Measurements from ENCODE around the gene GLDN.
A peak's percentile ranks its signal among the peaks of the same experiment; 100 is the strongest.

Gene GLDN

DNA sequence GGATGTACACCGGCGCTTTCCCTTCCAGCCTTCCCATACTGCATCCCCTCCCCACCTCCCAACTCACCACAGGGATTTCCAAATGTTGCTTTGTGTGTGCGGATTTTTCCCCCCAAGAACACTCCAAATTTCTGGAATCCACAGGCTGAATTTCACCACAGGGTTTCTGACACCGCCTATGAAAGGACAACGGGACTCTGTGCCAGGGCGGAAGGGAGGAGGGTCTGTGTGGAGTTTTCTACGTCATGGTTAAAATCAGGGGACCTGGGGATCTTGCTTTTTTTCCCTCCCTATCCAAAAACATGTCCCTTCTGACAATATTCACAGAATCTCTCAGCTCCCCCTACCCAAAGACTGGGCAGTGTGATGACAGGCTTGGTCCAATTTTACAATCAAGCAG is 17.7 kb upstream of the GLDN start:
- DNase-seq = no peak

GRCh38 chr15:51325167-51325566 is 16.3 kb upstream of the GLDN start:
- DNase-seq = no peak

- DNase-seq = no peak
Observed at GRCh38 chr15:51327081-51327480, 14.4 kb upstream of the GLDN start.

DNA sequence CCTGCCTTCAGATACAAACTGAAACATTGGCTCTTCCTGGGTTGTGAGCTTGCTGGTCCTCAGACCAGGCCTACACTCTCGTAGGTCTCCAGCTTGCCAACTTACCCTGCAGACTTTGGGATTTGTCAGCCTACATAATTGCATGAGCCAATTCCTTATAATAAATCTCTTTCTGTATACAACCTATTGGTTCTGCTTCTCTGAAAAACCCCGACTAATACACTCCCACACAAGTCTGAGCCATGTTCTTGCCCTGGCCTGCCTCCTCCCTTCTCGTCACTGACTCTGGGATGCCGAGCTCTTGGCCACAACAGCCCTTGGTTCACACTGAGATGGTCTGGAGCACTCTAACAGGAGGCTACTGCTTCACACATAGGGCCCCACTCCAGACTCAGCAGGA is 12.5 kb upstream of the GLDN start:
- DNase-seq = no peak

- no peak for DNase-seq
Observed at GRCh38 chr15:51331141-51331540, 10.3 kb upstream of the GLDN start.

DNA sequence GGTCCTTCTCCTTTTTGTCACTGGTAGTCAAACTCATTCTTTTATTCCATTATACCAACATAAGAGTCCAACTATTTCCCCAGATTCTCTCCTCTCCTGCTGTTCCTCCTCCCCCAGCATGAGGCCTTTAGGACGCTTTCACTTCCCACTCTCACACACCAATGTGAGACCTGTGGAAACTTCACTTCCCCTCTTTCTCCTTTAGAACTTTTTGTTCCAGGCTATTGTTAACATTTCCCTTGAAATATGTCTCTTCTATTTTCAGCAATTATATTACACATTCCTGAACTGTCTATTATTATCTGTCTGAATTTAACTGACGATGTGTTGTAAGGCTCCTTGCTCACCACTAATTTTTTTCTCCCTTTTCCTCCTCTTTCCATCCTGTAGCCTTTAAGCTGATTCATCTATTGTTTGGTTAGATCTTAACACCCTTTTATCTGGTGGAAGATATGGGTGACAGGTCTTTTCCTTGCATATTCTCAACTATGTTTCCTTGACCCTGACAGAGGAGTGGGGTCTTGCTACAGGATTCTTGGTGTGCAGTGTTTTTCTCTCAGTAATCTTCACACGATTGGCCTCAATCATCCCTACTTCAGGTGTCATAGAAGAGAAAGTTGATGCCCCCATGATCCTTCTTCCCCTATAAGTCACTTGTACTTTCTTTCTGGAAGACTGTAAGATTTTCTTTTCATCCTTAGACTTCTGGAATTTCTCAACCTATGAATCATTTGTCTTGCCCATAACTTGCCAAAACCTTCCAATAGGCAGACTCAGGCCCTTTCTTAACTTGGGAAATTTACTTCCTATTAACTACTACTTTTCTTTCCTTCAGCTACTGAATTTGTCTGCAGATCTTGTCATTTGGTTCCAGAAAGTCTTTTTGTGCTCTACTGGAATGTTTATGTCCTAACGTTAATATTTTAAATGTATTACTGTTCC is 9.0 kb upstream of the GLDN start:
- no peak for DNase-seq

DNA sequence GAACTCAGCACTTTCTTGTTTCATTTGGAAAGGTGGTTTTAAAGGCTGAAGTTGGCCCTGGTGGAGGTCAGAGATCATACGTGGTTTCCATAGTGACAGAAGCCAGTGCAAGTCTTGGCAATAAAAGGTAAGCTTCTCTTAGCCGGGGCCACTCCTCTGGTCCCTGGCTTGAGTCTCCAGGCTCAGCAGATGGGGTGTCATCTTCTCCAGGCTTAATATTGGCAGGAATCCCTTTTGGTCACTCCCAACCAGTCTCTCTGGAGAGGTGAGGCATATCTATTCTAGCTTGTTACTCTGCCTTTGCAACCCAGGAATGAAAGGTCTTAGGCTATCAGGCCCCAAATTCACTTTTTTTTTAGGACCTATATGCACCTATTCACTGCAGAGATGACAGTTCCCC is 7.9 kb upstream of the GLDN start:
- DNase-seq = no peak

DNA sequence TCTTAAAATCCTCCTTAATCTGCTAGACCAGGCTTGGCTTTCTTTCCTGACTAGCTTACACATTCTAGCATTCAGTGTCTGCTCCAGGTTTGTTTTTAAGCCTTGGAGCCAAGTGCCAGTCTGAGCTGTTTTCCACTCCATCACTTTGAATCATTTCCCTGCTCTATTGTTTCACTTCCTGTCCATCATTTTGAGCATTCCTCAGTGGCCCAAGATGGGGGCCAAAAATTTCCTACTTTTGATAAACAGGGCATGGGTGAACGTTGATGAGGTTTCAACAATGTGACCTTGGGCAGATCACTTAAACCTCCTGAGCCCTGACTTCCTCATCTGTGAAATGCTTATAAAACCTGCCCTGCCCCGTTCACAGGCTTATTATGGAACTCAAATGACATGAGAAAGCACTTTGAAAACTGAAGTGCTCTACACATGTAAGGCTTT is 7.4 kb upstream of the GLDN start:
- no peak for DNase-seq

GRCh38 chr15:51335087-51335486 is 6.4 kb upstream of the GLDN start:
- DNase-seq = no peak

DNA sequence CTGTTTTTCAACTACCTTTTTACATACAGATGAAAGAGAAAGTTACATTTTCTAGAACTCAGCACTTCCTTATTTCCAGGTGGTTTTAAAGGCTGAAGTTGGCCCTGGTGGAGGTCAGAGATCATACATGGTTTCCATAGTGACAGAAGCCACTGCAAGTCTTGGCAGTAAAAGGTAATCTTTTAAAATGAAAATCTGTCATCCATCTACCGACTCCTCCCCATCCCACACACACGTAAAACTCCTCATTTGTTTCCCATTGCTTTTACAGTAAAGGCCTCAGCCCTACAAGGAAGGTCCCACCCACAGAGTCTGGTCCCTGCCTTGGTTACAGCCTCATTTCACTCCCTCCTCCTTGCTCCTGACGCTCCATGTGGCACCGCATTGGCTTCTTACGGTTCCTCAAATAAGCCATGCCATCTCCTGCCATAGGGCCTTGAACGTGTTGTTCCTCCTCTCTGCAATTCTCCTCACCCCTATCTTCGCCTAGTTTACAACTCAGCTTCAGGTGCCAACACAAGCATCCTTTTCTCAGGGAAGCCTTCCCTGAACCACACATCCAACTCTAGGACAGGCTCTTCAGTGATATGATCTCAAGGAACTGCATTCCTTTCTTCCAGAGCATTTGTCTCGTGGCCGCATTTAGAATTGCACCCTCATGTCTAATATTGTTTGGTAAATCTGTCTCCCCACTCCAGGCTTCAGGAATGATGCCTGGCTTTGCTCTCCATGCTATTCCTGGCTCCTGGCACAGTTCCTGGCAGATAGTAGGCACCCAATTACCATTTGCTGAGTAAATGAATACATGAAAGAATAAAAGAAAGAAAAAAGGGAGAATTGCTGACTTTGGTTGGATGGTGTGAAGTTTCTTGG is 5.7 kb upstream of the GLDN start:
- DNase-seq = no peak

DNA sequence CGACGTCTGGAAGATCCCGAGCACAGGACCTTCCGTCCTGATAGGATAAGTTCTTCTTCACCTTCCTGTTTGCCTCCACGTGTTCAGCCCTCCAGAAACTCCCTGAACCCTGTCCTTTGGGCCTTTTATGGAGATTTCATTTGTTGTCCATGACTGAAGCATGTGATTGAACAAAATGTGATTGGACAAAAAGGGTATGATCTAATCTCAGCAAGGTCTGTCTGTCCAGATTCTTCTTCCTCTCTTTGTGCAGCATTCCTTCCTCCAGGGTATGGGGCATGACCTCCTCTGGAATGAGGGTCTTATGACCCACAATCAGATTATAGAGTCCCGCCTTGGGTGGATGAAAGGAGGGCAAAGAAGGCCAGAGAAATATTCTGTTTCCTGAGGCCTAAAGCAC is 3.0 kb upstream of the GLDN start, which contains the start of gene CYP19A1:
CYP19A1 (minus strand) TSS at position 101 of the 400 bp plus-strand sequence. CDS start 95,684 bp downstream, outside the sequence.
- no peak for DNase-seq

DNA sequence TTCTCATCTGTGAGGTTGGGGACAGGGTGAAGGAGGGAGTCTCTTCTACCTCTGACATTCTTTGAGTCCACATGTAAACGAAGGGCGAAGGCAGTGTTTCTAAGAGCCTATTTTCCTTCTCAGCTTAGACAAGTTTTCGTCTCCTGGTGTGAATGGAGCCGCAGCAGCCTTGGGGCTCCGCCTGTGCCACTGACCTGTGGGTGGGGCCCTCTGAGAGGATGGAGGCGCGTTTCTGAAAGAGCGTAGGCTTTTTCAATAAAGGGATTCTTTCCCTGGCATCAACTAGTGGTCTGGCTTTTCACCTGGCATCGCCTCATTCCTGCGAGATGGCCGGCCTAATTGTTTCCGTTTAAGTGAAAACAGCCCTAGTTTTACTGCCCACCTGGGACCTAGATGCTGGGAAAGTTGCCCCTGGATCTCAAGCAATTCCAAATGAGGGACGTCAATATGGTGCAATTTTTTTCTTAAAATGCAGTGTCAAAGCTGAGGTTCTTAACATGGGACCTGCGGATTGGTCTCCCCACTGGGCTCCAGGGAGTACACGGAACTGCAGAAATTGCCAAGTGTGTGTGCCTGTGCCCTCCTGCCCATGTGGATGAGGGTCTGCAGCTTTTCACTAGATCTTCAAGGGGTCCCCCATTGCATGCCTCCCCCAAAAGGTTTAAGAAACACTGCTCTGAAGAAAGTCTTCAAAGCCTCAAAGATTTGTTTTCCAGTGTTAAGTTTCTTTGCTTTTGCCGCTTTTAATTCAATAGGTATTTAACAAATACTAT is 958 bp downstream of the GLDN start:
- DNase-seq = peak; percentile 54

DNA sequence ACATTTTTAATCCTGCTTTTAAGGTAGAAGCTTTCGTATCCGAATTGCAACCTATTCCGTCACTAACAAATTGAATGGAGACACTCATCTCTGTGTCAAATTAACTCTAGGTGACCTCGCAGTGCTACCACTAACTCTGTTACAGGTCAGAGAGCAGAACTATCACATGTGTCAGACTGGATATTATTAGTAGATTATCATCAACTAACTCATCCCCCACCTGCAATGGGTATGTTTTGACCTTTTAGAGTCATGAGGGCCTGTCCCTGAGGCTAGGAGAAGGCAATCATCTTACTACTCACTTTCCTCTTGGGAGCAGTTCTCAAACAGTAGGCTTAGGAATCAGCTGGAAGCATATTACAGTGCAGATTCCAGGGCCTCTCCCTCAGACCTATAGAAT is 2.0 kb downstream of the GLDN start:
- no peak for DNase-seq

- no peak for DNase-seq
Observed at GRCh38 chr15:51346136-51346535, 4.7 kb downstream of the GLDN start.

DNA sequence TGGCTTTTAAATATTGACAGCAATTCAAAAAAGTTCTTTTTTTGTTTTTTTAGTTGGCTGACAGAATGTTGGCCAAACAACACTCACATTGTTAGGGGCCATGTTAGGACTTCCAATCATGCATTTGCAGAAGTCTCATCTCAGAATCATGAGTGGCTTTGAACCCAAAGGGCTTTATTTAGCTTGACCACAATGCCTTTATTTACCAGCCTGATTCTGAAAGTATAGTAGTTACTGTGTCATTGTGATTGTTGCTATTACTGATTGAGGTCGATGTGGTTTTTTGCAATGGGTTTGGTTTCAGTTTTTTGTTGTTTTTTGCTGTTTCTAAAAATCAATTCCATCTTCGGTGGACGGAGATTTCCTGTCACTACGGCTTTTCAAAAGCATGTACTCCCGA is 7.2 kb downstream of the GLDN start:
- no peak for DNase-seq

DNA sequence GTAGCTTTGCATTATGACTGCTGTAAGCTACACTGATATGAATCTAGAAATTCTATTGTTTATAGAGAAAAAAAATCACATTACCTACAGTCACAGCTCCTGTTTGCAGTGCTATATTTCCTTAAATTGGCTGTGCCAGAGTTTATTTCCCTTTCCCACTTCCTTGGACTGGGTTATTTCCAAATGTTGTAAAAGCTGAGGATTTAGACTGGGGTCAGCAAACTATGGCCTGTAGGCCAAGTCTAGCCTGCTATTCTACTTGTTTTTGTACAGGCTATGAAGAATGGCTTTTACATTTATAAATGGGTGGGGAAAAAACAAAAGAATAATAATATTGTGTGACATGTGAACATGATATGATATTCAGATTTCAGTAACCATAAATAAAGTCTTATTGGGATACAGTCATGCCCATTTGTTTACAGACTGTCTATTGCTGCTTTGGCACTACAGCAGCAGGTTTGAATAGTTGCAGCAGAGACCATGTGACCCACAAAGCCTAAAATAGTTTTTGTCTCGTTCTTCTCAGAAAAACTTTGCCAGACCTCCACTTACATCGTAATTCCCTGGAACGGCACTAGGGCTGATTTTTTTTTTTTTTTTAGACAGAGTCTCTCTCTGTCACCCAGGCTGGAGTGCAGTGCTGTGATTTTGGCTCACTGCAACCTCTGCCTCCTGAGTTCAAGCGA is 7.8 kb downstream of the GLDN start:
- no peak for DNase-seq

DNA sequence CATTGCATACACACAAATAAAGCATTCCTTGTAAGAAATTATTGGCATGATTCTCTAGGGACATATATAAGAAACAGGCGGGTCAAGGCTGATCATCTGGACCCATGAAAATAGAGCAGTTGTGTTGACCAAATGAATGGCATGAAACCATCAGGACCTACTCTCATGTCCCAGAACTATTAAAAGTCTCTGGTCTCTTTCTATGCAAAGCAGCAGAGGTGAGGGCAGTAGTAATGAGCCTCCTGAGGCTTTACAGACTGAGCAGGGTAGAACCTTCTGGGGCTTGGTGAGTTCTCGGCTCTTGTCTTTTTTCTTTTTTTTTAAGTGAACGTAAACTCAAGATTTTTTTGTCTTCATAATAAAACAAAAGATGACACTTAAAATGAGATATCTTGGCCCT is 9.3 kb downstream of the GLDN start:
- no peak for DNase-seq

DNA sequence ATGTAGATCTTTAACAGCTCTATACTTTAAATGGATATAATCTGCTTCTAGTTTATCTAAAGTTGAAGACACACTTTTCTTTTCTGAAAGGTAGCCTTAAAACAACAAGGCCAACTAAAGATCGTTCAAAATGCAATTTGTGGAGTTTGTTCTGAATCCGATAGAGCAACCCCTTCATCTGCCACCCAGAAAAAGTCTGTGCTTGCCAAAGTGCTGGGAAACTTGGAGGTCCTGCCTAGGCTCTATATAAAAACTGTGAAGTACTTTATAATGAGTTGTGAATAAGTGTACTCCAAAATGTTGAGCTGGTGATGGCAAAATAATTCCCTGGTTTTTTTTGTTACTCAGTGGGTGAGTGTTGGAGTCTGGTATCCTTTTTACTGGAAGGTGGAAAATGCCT is 12.5 kb downstream of the GLDN start:
- DNase-seq = no peak

GRCh38 chr15:51355096-51355495 is 13.6 kb downstream of the GLDN start:
- no peak for DNase-seq

DNA sequence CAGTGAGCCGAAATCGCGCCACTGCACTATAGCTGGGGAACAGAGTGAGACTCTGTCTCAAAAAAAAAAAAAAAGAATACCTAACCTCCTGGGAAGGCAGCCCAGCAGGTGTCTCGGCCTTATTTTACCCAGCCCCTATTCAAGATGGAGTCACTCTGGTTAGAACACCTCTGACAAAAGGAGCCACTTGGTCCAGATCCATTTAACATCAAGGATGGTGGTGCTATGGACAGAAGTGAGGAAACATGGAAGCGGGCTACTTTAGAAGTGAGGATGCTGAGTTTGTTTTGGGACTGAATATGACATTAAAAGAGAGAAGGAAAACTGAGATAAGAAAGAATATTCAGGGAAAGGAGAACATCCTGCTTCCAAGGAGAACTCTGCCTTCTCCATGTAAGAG is 14.7 kb downstream of the GLDN start:
- no peak for DNase-seq

GRCh38 chr15:51356983-51357382 is 15.5 kb downstream of the GLDN start:
- no peak for DNase-seq

- DNase-seq = no peak
Observed at GRCh38 chr15:51359981-51360380, 18.5 kb downstream of the GLDN start.

Data from femur (tissue), 1 donor.